ENCODE results near the gene PRKN. TPM values are rescaled to one million over a fixed set of nuclear protein-coding genes. Genes with fewer than 3 reads are reported as not detected.
"Not testable (repeated sequence)": the region's sequence is repeated elsewhere in the genome, so short reads cannot be mapped to it uniquely, and the experiment has no call there.

The PRKN gene
- total RNA-seq, 1 donor from 2014 or later: 1.3 TPM

DNA sequence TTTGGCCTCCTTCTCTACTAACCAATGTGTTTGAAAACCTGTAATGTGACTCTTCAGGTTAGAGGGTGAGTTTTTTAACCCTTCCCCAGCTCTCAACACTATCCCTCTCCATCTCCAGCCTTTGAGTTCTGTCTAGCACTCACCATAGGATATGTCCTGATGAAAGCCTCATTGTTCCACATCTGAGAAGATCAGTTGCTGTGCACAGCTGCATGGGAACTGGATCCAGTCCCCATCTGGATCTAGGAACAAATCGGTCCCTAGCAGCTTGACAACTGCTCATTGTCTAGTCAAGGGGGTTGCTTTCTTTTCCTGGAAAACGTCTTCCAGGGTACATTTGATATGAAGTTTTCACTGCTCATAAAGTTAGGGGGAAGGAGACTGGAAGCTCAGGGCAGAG lies 1408.3 kb downstream of the PRKN start:
- DNase-seq (ENCODE audit: low read depth): no peak
- Mint-ChIP-seq H3K36me3 (ENCODE audit: low read depth, unreplicated experiment) (no peaks in the 10 kb centered on the region), H3K27ac (ENCODE audit: unreplicated experiment) (no peak overlapping the region), H3K4me3 (ENCODE audit: unreplicated experiment) (no peak overlapping the region), H3K27me3 (ENCODE audit: low read depth, unreplicated experiment) (no peaks in the 10 kb centered on the region), H3K4me1 (ENCODE audit: low read depth, unreplicated experiment) (no peaks in the 10 kb centered on the region), H3K9me3 (ENCODE audit: unreplicated experiment) (peaks cover 7% of the 10 kb centered on the region)
- H4K20me1 ChIP-seq (ENCODE audit: insufficient read depth, low read length): no peaks in the 10 kb centered on the region
- H3K9me3 ChIP-seq (ENCODE audit: insufficient read depth, low read depth, low read length): peaks cover 2% of the 10 kb centered on the region
- no peak overlapping the region for H2AFZ ChIP-seq (ENCODE audit: low read depth, low read length)
- no peak overlapping the region for H3K9ac ChIP-seq (ENCODE audit: low read length)
- H3K27ac ChIP-seq (ENCODE audit: low read depth, low read length): no peak overlapping the region
- H3K27me3 ChIP-seq (ENCODE audit: insufficient read depth, low read length): no peaks in the 10 kb centered on the region
- H3K4me3 ChIP-seq (ENCODE audit: insufficient read depth, low read depth, low read length): no peak overlapping the region
- H3K36me3 ChIP-seq (ENCODE audit: insufficient read depth, low read length): no peaks in the 10 kb centered on the region
- no peak for FAIRE-seq
- TF ChIP-seq, protein P1, sequence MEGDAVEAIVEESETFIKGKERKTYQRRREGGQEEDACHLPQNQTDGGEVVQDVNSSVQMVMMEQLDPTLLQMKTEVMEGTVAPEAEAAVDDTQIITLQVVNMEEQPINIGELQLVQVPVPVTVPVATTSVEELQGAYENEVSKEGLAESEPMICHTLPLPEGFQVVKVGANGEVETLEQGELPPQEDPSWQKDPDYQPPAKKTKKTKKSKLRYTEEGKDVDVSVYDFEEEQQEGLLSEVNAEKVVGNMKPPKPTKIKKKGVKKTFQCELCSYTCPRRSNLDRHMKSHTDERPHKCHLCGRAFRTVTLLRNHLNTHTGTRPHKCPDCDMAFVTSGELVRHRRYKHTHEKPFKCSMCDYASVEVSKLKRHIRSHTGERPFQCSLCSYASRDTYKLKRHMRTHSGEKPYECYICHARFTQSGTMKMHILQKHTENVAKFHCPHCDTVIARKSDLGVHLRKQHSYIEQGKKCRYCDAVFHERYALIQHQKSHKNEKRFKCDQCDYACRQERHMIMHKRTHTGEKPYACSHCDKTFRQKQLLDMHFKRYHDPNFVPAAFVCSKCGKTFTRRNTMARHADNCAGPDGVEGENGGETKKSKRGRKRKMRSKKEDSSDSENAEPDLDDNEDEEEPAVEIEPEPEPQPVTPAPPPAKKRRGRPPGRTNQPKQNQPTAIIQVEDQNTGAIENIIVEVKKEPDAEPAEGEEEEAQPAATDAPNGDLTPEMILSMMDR (IDR thresholded peaks at IDR 0.05; ENCODE audit: insufficient read depth, low read depth, low read length): no peak
- no peak for TF ChIP-seq EZH2 (IDR thresholded peaks at IDR 0.05; ENCODE audit: insufficient read depth, low read length)
- no peak overlapping the region for H3K4me2 ChIP-seq (ENCODE audit: low read length)
- H3K79me2 ChIP-seq (ENCODE audit: insufficient read depth, low read length): no peaks in the 10 kb centered on the region
- no peaks in the 10 kb centered on the region for H3K4me1 ChIP-seq (ENCODE audit: insufficient read depth, low read length)

DNA sequence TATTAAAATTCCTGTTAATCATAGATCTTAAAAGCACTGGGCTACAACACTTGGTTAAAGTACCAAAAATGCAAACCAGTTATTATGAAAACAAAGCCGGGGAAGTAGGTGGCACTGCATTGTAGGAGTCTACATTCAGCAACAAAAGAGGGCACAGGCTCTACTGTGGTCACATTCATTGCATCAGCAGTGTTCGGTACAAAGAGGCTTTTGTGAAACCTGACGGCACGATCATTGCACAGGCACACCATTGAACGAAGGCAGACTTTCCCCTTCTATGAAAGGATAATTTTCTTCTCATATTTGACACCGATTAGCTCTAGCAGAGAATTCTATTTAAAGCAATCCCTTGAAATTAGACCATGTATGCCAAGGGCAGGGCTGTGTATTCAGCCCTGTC lies 1409.1 kb downstream of the PRKN start:
- Histone ChIP-seq H3K27me3 (ENCODE audit: insufficient read depth, low read length) (no peaks in the 10 kb centered on the region), H3K4me3 (ENCODE audit: insufficient read depth, low read depth, low read length) (no peak overlapping the region), H2AFZ (ENCODE audit: low read depth, low read length) (no peak overlapping the region), H3K4me1 (ENCODE audit: insufficient read depth, low read length) (no peaks in the 10 kb centered on the region), H3K9ac (ENCODE audit: low read length) (no peak overlapping the region), H4K20me1 (ENCODE audit: insufficient read depth, low read length) (no peaks in the 10 kb centered on the region), H3K36me3 (ENCODE audit: insufficient read depth, low read length) (no peaks in the 10 kb centered on the region), H3K79me2 (ENCODE audit: insufficient read depth, low read length) (no peaks in the 10 kb centered on the region), H3K27ac (ENCODE audit: low read depth, low read length) (no peak overlapping the region), H3K4me2 (ENCODE audit: low read length) (no peak overlapping the region), H3K9me3 (ENCODE audit: insufficient read depth, low read depth, low read length) (peaks cover 2% of the 10 kb centered on the region)
- Mint-ChIP-seq H3K27me3 (ENCODE audit: low read depth, unreplicated experiment) (no peaks in the 10 kb centered on the region), H3K9me3 (ENCODE audit: unreplicated experiment) (peaks cover 8% of the 10 kb centered on the region), H3K4me1 (ENCODE audit: low read depth, unreplicated experiment) (no peaks in the 10 kb centered on the region), H3K4me3 (ENCODE audit: unreplicated experiment) (no peak overlapping the region), H3K27ac (ENCODE audit: unreplicated experiment) (no peak overlapping the region), H3K36me3 (ENCODE audit: low read depth, unreplicated experiment) (no peaks in the 10 kb centered on the region)
- DNase-seq (ENCODE audit: low read depth): no peak
- TF ChIP-seq, protein P1 (IDR thresholded peaks at IDR 0.05; ENCODE audit: insufficient read depth, low read depth, low read length): no peak
- no peak for TF ChIP-seq EZH2 (IDR thresholded peaks at IDR 0.05; ENCODE audit: insufficient read depth, low read length)
- no peak for FAIRE-seq

DNA sequence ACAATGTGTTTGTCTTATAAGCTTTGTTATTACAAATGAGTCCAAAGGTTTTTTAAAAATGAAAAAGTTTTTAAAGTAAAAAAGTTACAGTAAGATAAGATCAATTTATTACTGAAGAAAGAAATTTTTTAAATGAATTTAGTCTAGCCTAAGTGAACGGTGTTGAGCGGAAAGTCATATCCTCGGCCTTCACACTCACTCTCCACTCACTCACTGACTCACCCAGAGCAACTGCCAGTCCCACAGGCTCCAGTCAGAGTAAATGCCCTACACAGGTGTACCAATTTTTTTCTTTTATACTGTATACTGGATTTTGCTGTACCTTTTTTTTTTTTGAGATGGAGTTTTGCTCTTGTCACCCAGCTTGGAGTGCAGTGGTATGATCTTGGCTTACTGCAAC lies 1411.0 kb downstream of the PRKN start:
- H3K36me3 ChIP-seq (ENCODE audit: insufficient read depth, low read length): no peaks in the 10 kb centered on the region
- H3K27me3 Mint-ChIP-seq (ENCODE audit: low read depth, unreplicated experiment): no peaks in the 10 kb centered on the region
- no peak overlapping the region for H3K4me3 ChIP-seq (ENCODE audit: insufficient read depth, low read depth, low read length)
- H3K4me1 Mint-ChIP-seq (ENCODE audit: low read depth, unreplicated experiment): no peaks in the 10 kb centered on the region
- H3K9me3 ChIP-seq (ENCODE audit: insufficient read depth, low read depth, low read length): peaks cover 2% of the 10 kb centered on the region
- no peaks in the 10 kb centered on the region for H3K36me3 Mint-ChIP-seq (ENCODE audit: low read depth, unreplicated experiment)
- no peak overlapping the region for H3K27ac ChIP-seq (ENCODE audit: low read depth, low read length)
- DNase-seq (ENCODE audit: low read depth) (no peak), FAIRE-seq (no peak)
- H2AFZ ChIP-seq (ENCODE audit: low read depth, low read length): no peak overlapping the region
- no peak overlapping the region for H3K4me2 ChIP-seq (ENCODE audit: low read length)
- no peak overlapping the region for H3K4me3 Mint-ChIP-seq (ENCODE audit: unreplicated experiment)
- H3K27ac Mint-ChIP-seq (ENCODE audit: unreplicated experiment): no peak overlapping the region
- H4K20me1 ChIP-seq (ENCODE audit: insufficient read depth, low read length): no peaks in the 10 kb centered on the region
- no peak overlapping the region for H3K9ac ChIP-seq (ENCODE audit: low read length)
- H3K27me3 ChIP-seq (ENCODE audit: insufficient read depth, low read length): no peaks in the 10 kb centered on the region
- no peaks in the 10 kb centered on the region for H3K4me1 ChIP-seq (ENCODE audit: insufficient read depth, low read length)
- TF ChIP-seq, protein P1 (IDR thresholded peaks at IDR 0.05; ENCODE audit: insufficient read depth, low read depth, low read length): no peak
- no peak for TF ChIP-seq EZH2 (IDR thresholded peaks at IDR 0.05; ENCODE audit: insufficient read depth, low read length)
- H3K9me3 Mint-ChIP-seq (ENCODE audit: unreplicated experiment): peaks cover 6% of the 10 kb centered on the region
- no peaks in the 10 kb centered on the region for H3K79me2 ChIP-seq (ENCODE audit: insufficient read depth, low read length)

DNA sequence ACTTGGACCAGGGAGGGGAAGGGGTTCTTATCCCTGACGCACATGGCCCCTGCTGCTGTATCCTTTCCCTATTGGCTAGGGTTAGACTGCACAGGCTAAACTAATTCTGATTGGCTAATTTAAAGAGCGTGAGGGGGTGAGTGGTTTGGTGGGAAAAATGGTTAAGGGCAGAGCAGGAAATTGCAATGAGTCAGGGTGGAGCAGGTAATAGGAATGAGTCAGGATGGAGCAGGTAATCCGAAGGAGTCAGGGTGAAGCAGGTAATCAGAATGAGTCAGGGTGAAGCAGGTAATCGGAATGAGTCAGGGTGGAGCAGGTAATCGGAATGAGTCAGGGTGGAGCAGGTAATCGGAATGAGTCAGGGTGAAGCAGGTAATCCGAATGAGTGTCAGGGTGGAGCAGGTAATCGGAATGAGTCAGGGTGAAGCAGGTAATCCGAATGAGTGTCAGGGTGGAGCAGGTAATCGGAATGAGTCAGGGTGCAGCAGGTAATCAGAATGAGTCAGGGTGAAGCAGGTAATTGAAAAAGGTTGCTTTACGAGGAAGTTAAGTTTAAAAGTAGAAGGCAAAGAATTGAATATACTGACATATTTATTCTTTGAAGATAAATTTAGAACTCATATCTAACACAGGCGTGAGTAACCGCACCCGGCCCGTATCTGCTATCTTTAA lies 1412.2 kb downstream of the PRKN start:
- not testable (repeated sequence) for H3K9me3 ChIP-seq (ENCODE audit: insufficient read depth, low read depth, low read length); H3K36me3 Mint-ChIP-seq (ENCODE audit: low read depth, unreplicated experiment); H3K27me3 Mint-ChIP-seq (ENCODE audit: low read depth, unreplicated experiment); H4K20me1 ChIP-seq (ENCODE audit: insufficient read depth, low read length); H3K27ac Mint-ChIP-seq (ENCODE audit: unreplicated experiment); DNase-seq (ENCODE audit: low read depth); H3K9ac ChIP-seq (ENCODE audit: low read length); H3K4me1 Mint-ChIP-seq (ENCODE audit: low read depth, unreplicated experiment); H3K4me3 ChIP-seq (ENCODE audit: insufficient read depth, low read depth, low read length); FAIRE-seq; H3K27me3 ChIP-seq (ENCODE audit: insufficient read depth, low read length); H3K27ac ChIP-seq (ENCODE audit: low read depth, low read length); H3K4me2 ChIP-seq (ENCODE audit: low read length); H3K4me1 ChIP-seq (ENCODE audit: insufficient read depth, low read length); H3K4me3 Mint-ChIP-seq (ENCODE audit: unreplicated experiment); H3K9me3 Mint-ChIP-seq (ENCODE audit: unreplicated experiment); H2AFZ ChIP-seq (ENCODE audit: low read depth, low read length); H3K36me3 ChIP-seq (ENCODE audit: insufficient read depth, low read length); H3K79me2 ChIP-seq (ENCODE audit: insufficient read depth, low read length)
